ENCODE data around the gene TMEM272.

The TMEM272 gene

DNA sequence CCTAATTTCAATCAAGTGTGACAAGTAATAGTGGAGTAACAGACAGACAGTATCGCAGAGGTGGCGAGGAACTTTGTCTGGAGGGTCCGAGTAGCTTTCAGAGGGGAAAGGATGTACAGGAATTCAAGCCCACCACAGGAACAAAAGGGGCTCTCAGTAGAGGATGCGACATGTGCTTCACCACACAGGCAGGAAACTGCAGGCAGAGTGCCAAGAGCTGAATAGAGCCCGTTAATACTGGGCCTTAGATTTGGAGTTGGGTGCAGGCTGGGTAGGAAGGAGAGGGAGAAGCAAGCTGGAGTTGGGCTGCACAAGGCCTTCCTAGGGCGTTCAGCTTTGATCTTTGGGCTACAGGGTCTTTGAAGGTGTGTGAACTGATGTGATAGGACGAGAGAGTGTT is 18.0 kb upstream of the TMEM272 start:
- Histone ChIP-seq H3K79me1 (ENCODE audit: low read depth, low read length) (no peaks in the 10 kb centered on the region), H3K36me3 (replicated peaks in 1 of 2; ENCODE audit: control insufficient read depth in 2 of 2, insufficient read depth in 2 of 2, low read length in 2 of 2) (no peaks in the 10 kb centered on the region)
- WGBS, 2 donors (ENCODE audit: extremely low coverage in 2 of 2, insufficient read length in 2 of 2, insufficient replicate concordance in 1 of 2), result no CpG with 5 or more reads among the region's 7 CpGs

DNA sequence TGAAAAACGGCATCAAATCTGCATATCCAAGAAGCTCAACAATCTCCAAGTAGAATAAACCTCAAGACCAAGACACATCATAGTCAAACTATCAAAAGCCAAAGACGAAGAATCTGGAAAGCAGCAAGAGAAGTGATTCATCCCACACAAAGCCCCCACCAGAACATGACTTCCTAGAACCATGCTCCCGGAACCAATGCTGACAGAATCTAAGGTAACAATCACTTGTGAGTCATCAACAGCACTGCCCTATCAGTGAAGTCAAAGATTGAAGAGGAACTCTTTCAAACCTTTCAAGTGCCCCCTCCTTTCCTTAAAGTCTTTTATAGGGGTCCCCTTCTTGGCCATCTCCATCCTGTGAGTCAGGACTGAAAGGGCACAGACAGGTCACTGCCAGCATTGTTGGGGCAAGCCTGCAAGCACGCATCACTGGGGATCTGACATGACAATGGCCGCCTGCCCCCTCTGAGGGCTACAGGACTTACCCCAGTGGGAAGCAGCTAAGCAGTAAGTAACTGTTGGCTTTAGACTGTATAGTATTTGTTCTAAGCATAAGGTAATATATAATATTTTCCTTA is 16.8 kb upstream of the TMEM272 start, which contains the start of gene CCDC70:
Gene CCDC70 (plus strand): TSS at position 247 of the 578 bp plus-strand sequence. CDS start 3,443 bp downstream, outside the sequence.
- Histone ChIP-seq H3K4me3 (ENCODE audit: low read length in 2 of 2) (no peak within 1 kb of the TSS), H3K23ac (ENCODE audit: low read depth, low read length, poor library complexity) (no peak within 1 kb of the TSS), H3K4me1 (ENCODE audit: control insufficient read depth in 2 of 2, insufficient read depth in 1 of 2, low read depth in 1 of 2, low read length in 2 of 2) (peaks cover 0 to 3% of the 10 kb centered on the region in 2 donors), H2BK15ac (ENCODE audit: low read length) (no peak within 1 kb of the TSS), H4K91ac (ENCODE audit: low read depth, low read length, poor library complexity) (no peak within 1 kb of the TSS), H2BK12ac (ENCODE audit: low read length) (no peak within 1 kb of the TSS), H2AFZ (ENCODE audit: low read length) (peak within 1 kb of the TSS; percentile 56), H3K9ac (ENCODE audit: low read depth, low read length, poor library complexity) (no peak within 1 kb of the TSS), H3K27ac (replicated peaks; ENCODE audit: low read length) (no peak within 1 kb of the TSS), H3K18ac (ENCODE audit: low read length) (no peak within 1 kb of the TSS), H3K36me3 (replicated peaks in 1 of 2; ENCODE audit: control insufficient read depth in 2 of 2, insufficient read depth in 2 of 2, low read length in 2 of 2) (no peaks in the 10 kb centered on the region), H2BK120ac (ENCODE audit: low read depth, low read length) (no peak within 1 kb of the TSS), H4K8ac (ENCODE audit: low read depth, low read length) (no peak within 1 kb of the TSS), H2AK5ac (ENCODE audit: low read depth, low read length) (no peak within 1 kb of the TSS), H3K4ac (ENCODE audit: low read length) (no peak within 1 kb of the TSS), H3K9me3 (replicated peaks in 1 of 2; ENCODE audit: control insufficient read depth in 2 of 2, insufficient read depth in 1 of 2, low read depth in 1 of 2, low read length in 2 of 2) (no peaks in the 10 kb centered on the region), H2BK5ac (ENCODE audit: low read length) (no peak within 1 kb of the TSS), H3K4me2 (ENCODE audit: insufficient read depth, low read length, poor library complexity, severe bottlenecking) (no peak within 1 kb of the TSS), H3K14ac (ENCODE audit: low read length) (no peak within 1 kb of the TSS), H3K79me1 (ENCODE audit: low read depth, low read length) (no peaks in the 10 kb centered on the region), H3K27me3 (ENCODE audit: control insufficient read depth in 3 of 3, insufficient read depth in 3 of 3, low read depth in 1 of 3, low read length in 3 of 3) (no peaks in the 10 kb centered on the region)
- no peak for DNase-seq (ENCODE audit: low spot score)
- no CpG with 5 or more reads among the region's 5 CpGs for WGBS, 2 donors (ENCODE audit: extremely low coverage in 2 of 2, insufficient read length in 2 of 2, insufficient replicate concordance in 1 of 2)

More for the DNA sequence above, 18.0 kb upstream of the TMEM272 start:
- no peak overlapping the region for H4K8ac ChIP-seq (ENCODE audit: low read depth, low read length)
- peak overlapping the region; percentile 6 for H3K23ac ChIP-seq (ENCODE audit: low read depth, low read length, poor library complexity)
- no peak overlapping the region for H2BK15ac ChIP-seq (ENCODE audit: low read length)
- H3K4ac ChIP-seq (ENCODE audit: low read length), result no peak overlapping the region
- no peaks in the 10 kb centered on the region for H3K9me3 ChIP-seq (replicated peaks in 1 of 2; ENCODE audit: control insufficient read depth in 2 of 2, insufficient read depth in 1 of 2, low read depth in 1 of 2, low read length in 2 of 2)
- no peak overlapping the region for H3K4me2 ChIP-seq (ENCODE audit: insufficient read depth, low read length, poor library complexity, severe bottlenecking)
- H2BK120ac ChIP-seq (ENCODE audit: low read depth, low read length), result no peak overlapping the region
- no peak overlapping the region for H3K27ac ChIP-seq (replicated peaks; ENCODE audit: low read length)
- no peak overlapping the region for H3K4me3 ChIP-seq (ENCODE audit: low read length in 2 of 2)
- no peak overlapping the region for H2AK5ac ChIP-seq (ENCODE audit: low read depth, low read length)
- H3K14ac ChIP-seq (ENCODE audit: low read length), result no peak overlapping the region
- peak overlapping the region; percentile 4 for H2AFZ ChIP-seq (ENCODE audit: low read length)
- H2BK5ac ChIP-seq (ENCODE audit: low read length), result no peak overlapping the region
- H4K91ac ChIP-seq (ENCODE audit: low read depth, low read length, poor library complexity), result no peak overlapping the region
- H3K18ac ChIP-seq (ENCODE audit: low read length), result no peak overlapping the region
- H3K27me3 ChIP-seq (ENCODE audit: control insufficient read depth in 3 of 3, insufficient read depth in 3 of 3, low read depth in 1 of 3, low read length in 3 of 3), result peaks cover 0 to 5% (median 0%) of the 10 kb centered on the region in 3 experiments
- no peak overlapping the region for H3K9ac ChIP-seq (ENCODE audit: low read depth, low read length, poor library complexity)
- H3K4me1 ChIP-seq (ENCODE audit: control insufficient read depth in 2 of 2, insufficient read depth in 1 of 2, low read depth in 1 of 2, low read length in 2 of 2), result peaks cover 0 to 3% of the 10 kb centered on the region in 2 donors
- no peak for DNase-seq (ENCODE audit: low spot score)
- H2BK12ac ChIP-seq (ENCODE audit: low read length), result no peak overlapping the region

DNA sequence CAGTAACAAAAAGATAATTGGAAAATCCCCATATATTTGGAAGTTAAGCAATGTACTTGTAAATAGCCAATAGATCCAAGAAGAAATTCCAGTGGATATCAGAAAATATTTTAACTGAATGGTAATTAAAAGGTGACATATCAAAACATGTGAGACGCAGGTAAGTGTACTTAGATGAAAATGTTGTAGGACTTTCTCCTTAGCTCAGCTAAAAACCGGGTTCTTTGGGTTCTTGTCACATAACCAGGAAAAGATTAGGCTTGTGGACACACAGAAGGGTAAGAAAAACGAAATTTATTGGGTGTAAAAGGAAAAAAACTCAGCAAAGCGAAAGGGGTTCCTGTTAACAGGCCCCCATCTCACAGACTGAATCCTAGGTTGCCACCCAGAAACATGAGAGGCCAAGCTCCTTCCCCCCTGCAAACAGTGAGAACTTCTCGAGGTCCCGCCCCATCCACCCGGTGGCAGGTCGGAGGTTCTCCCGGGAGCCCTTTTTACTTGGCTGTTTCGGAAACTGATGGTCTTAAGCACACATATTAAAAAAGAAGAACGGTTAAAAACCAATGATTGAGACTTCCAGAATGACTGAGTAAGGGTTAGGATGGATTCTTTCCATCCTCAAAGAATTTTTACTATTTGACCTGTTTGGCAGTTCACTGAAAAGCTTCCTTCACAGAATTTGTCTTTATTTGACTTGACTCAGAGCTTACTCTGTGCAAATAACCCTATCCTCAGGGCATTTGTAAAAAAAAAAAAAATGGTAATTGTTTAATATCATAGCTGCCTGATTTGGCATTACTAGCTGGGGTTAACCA is 13.7 kb upstream of the TMEM272 start:
- no peak overlapping the region for H2AK5ac ChIP-seq (ENCODE audit: low read depth, low read length)
- no peak overlapping the region for H3K18ac ChIP-seq (ENCODE audit: low read length)
- no peak overlapping the region for H3K9ac ChIP-seq (ENCODE audit: low read depth, low read length, poor library complexity)
- no peak overlapping the region for H3K4ac ChIP-seq (ENCODE audit: low read length)
- no peak overlapping the region for H3K4me3 ChIP-seq (ENCODE audit: low read length in 2 of 2)
- H2BK15ac ChIP-seq (ENCODE audit: low read length), result no peak overlapping the region
- H2BK120ac ChIP-seq (ENCODE audit: low read depth, low read length), result no peak overlapping the region
- no peaks in the 10 kb centered on the region for H3K27me3 ChIP-seq (ENCODE audit: control insufficient read depth in 3 of 3, insufficient read depth in 3 of 3, low read depth in 1 of 3, low read length in 3 of 3)
- DNase-seq (ENCODE audit: low spot score), result no peak
- no peak overlapping the region for H4K8ac ChIP-seq (ENCODE audit: low read depth, low read length)
- no peak overlapping the region for H3K14ac ChIP-seq (ENCODE audit: low read length)
- H4K91ac ChIP-seq (ENCODE audit: low read depth, low read length, poor library complexity), result no peak overlapping the region
- no CpG with 5 or more reads among the region's 11 CpGs for WGBS, 2 donors (ENCODE audit: extremely low coverage in 2 of 2, insufficient read length in 2 of 2, insufficient replicate concordance in 1 of 2)
- H3K79me1 ChIP-seq (ENCODE audit: low read depth, low read length), result no peaks in the 10 kb centered on the region
- H3K9me3 ChIP-seq (replicated peaks in 1 of 2; ENCODE audit: control insufficient read depth in 2 of 2, insufficient read depth in 1 of 2, low read depth in 1 of 2, low read length in 2 of 2), result no peaks in the 10 kb centered on the region
- no peak overlapping the region for H3K27ac ChIP-seq (replicated peaks; ENCODE audit: low read length)
- H3K4me2 ChIP-seq (ENCODE audit: insufficient read depth, low read length, poor library complexity, severe bottlenecking), result no peak overlapping the region
- H2BK12ac ChIP-seq (ENCODE audit: low read length), result no peak overlapping the region
- H2BK5ac ChIP-seq (ENCODE audit: low read length), result no peak overlapping the region
- no peaks in the 10 kb centered on the region for H3K36me3 ChIP-seq (replicated peaks in 1 of 2; ENCODE audit: control insufficient read depth in 2 of 2, insufficient read depth in 2 of 2, low read length in 2 of 2)
- no peak overlapping the region for H3K23ac ChIP-seq (ENCODE audit: low read depth, low read length, poor library complexity)
- no peak overlapping the region for H2AFZ ChIP-seq (ENCODE audit: low read length)
- peaks cover 0 to 3% of the 10 kb centered on the region in 2 donors for H3K4me1 ChIP-seq (ENCODE audit: control insufficient read depth in 2 of 2, insufficient read depth in 1 of 2, low read depth in 1 of 2, low read length in 2 of 2)

DNA sequence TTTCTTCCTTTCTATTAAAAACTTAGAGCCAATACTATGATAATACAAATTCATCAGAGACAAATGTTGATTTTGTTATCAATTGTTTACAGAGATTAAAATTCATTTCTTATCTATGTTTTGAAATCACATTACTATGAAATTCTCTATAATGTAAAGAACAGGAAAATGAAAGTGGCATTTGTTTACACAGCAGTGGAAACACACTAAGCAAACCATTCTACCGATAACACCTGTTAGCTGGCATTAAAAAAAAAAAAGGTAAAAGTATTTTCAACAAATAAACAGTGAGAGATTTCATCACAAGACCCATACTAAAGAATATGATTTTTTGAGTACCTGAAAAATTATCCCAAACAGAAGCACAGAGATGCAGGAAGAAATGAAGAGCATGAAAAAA is 12.0 kb upstream of the TMEM272 start:
- Histone ChIP-seq H3K27ac (replicated peaks; ENCODE audit: low read length) (no peak overlapping the region), H3K9ac (ENCODE audit: low read depth, low read length, poor library complexity) (no peak overlapping the region), H3K18ac (ENCODE audit: low read length) (no peak overlapping the region), H4K8ac (ENCODE audit: low read depth, low read length) (no peak overlapping the region), H3K27me3 (ENCODE audit: control insufficient read depth in 3 of 3, insufficient read depth in 3 of 3, low read depth in 1 of 3, low read length in 3 of 3) (no peaks in the 10 kb centered on the region), H2BK15ac (ENCODE audit: low read length) (no peak overlapping the region), H3K23ac (ENCODE audit: low read depth, low read length, poor library complexity) (no peak overlapping the region), H3K14ac (ENCODE audit: low read length) (no peak overlapping the region), H3K9me3 (replicated peaks in 1 of 2; ENCODE audit: control insufficient read depth in 2 of 2, insufficient read depth in 1 of 2, low read depth in 1 of 2, low read length in 2 of 2) (no peaks in the 10 kb centered on the region), H3K79me1 (ENCODE audit: low read depth, low read length) (no peaks in the 10 kb centered on the region), H2BK120ac (ENCODE audit: low read depth, low read length) (no peak overlapping the region), H3K4ac (ENCODE audit: low read length) (no peak overlapping the region), H3K4me1 (ENCODE audit: control insufficient read depth in 2 of 2, insufficient read depth in 1 of 2, low read depth in 1 of 2, low read length in 2 of 2) (peaks cover 0 to 3% of the 10 kb centered on the region in 2 donors), H3K4me2 (ENCODE audit: insufficient read depth, low read length, poor library complexity, severe bottlenecking) (no peak overlapping the region), H2BK12ac (ENCODE audit: low read length) (no peak overlapping the region), H2BK5ac (ENCODE audit: low read length) (no peak overlapping the region), H2AK5ac (ENCODE audit: low read depth, low read length) (no peak overlapping the region), H3K4me3 (ENCODE audit: low read length in 2 of 2) (no peak overlapping the region), H2AFZ (ENCODE audit: low read length) (no peak overlapping the region), H4K91ac (ENCODE audit: low read depth, low read length, poor library complexity) (no peak overlapping the region), H3K36me3 (replicated peaks in 1 of 2; ENCODE audit: control insufficient read depth in 2 of 2, insufficient read depth in 2 of 2, low read length in 2 of 2) (no peaks in the 10 kb centered on the region)
- no peak for DNase-seq (ENCODE audit: low spot score)
- no CpG with 5 or more reads among the region's 1 CpG for WGBS, 2 donors (ENCODE audit: extremely low coverage in 2 of 2, insufficient read length in 2 of 2, insufficient replicate concordance in 1 of 2)
